GM18526 (cell line): Measurements from ENCODE around the gene FTCD.

Experiments
- POLR2A ChIP-seq: IDR thresholded peaks from 3 replicates; pipeline ENCODE4 v1.6.1; 2011; ENCODE audit not compliant: insufficient read length; ENCODE audit errors: extremely low read depth

Gene FTCD

DNA sequence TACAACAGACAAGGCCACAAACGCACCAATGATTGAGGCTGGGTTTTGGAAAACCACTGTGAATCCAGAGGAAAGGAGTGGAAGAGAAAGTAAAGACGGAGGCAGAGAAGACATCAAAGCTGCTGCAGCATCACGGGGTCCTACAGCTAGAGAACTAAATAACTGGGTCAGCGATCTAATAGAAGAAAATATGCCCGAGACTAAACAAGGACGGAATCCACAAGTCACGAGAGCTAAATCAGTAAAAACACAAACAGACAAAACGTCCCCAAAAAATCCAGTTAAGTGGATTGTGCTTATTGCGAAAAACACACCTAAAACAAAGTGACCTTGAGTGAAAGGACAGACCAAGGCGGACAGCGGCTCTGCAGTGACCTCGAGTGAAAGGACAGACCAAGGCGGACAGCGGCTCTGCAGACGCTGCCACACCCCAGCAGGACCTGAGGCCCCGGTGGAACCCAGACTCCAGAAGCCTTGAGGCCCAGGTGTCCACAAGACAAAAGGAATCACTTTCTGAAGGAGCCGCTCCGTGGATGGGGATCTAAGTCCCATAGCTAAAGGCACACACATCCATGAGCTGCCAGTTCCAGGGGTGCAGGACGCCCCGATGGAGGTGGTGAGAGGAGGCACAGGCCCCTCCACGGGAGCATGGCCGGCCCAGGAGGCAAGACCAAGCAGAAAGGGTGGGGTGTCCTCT lies 6.0 kb downstream of the FTCD start:
- no peak for TF ChIP-seq POLR2A

GRCh38 chr21:46148106-46148505 lies 7.3 kb downstream of the FTCD start:
- no peak for TF ChIP-seq POLR2A

DNA sequence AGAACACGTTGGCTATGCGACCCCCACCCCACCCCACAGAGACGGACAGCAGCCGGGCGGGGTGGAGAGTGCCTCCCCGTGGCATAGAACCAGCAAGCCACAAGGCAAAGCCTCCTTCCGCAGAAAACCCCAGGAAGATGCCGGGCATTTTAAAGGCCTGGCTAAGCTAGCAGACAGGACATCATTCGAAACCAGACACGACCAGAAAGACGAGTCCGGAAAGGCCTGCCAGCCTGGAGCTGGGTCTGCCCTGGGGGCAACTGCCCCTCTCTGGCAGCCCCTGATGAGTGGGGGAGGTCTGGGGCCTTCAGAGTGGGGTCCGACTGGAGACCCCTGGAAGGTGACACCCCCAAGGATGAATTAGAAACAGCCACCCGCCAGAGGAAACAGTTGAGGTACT lies 8.5 kb downstream of the FTCD start:
- TF ChIP-seq POLR2A, result no peak

DNA sequence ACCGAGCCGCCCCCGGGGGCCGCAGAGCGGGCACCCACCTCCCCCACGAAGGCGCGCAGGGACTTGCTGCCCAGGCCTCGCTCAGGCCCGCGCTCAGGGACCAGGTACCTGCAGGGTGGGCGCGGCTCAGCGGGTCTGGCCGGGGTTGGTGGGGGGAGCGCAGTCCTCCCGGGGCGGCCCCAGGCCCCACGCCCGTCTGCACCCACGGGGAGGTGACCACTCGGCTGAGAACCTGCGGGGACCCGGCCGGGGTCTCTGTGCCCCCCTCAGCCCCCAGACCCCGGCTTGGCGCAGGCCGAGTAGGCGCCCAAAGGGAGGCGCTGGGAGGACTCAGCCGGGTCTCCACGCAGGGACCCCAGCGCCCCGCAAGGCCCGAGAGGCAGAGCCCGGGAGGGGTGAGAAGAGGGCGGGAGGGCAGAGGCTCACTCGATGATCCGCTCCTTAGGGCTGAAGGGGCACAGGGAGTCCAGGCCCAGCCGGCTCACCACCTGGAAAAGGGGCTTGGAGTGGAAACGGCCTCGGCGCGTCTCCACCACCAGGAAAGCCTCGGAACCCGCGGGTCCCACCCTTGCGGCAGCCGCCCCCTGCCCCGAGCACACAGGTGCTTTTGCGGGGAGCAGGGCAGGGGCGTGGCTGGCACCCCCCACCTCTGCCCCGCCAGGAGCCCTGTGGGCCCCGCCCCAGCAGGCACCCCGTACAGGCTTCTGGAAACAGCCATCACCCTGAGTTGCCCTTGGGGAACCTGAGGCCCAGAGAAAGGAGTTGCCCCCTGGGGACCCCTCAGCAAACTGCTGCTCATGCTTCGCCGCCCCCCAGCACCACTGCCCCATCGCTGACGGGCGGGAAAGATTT lies 9.3 kb downstream of the FTCD start:
- no peak for TF ChIP-seq POLR2A

DNA sequence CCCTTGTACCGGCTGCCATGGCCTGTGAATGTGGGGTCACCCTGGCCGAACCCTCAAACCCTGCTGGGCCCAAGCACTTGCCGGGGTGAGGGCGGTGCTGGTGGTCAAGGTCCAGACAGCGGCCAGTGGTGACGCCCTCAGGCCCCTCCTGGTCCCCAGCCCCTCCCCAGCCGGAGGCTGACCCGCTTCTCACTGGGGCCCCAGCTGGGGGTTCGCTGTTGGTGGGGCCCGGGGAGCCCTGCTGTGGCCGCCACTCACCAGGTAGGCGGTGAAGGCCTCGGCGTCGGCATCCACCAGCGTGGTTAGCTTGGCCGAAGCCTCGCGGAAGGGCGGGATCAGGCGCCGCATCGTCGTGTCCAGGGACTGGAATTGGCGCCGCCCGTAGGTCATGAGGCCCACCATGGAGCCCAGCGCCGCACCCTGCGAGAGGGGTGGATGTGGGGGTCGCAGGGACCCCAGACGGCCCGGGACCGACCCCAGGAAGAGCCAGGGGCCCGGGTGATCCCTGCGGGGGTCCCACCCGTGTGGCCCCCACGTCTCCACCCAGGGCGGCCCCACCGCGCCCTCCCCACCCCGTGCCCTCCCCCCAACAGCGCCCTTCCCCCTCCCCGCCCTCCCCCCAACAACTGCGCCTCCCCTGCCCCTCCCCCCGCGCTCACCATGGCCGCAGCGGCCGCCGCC lies 10.1 kb downstream of the FTCD start:
- TF ChIP-seq POLR2A, result no peak

- no peak for TF ChIP-seq POLR2A
Observed at GRCh38 chr21:46144464-46145070, 10.8 kb downstream of the FTCD start.

DNA sequence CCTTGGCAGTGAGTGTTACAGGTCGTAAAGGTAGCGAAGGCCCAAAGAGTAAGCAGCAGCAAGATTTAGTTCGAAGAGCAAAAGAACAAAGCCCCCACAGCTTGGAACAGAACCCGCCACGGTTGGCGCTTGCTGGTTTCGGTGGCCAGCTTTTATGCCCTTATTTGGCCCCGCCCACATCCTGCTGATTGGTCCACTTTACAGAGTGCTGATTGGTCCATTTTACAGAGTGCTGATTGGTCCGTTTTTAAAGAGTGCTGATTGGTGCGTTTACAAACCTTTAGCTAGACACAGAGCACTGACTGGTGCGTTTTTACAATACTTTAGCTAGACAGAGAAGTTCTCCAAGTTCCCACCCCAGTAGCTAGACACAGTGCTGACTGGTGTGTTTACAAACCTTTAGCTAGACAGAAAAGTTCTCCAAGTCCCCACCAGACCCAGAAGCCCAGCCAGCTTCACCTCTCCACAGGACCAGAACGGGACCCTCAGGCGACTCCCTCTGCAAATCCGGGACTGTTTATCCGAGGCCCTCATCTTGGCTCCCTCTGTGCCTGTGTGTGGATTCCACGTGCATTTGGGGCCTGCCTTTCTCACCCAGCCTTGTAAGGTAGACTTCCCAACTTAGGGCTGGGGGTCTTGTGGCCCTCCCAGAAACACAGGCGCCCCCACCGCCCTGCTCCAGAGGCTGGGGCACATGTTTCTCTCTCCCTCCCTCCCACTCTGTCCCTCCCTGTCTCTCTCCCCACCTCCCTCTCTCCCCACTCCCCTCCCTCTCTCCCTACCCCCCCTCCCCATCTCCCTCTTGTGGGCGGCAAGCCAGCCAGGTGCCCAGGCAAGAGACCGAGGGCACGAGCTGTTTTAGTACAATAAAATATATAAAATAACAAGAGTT lies 12.6 kb downstream of the FTCD start:
- TF ChIP-seq POLR2A, result no peak

- no peak for TF ChIP-seq POLR2A
Observed at GRCh38 chr21:46141767-46142581, 13.4 kb downstream of the FTCD start.

- TF ChIP-seq POLR2A, result no peak
Observed at GRCh38 chr21:46139686-46140085, 15.7 kb downstream of the FTCD start.

DNA sequence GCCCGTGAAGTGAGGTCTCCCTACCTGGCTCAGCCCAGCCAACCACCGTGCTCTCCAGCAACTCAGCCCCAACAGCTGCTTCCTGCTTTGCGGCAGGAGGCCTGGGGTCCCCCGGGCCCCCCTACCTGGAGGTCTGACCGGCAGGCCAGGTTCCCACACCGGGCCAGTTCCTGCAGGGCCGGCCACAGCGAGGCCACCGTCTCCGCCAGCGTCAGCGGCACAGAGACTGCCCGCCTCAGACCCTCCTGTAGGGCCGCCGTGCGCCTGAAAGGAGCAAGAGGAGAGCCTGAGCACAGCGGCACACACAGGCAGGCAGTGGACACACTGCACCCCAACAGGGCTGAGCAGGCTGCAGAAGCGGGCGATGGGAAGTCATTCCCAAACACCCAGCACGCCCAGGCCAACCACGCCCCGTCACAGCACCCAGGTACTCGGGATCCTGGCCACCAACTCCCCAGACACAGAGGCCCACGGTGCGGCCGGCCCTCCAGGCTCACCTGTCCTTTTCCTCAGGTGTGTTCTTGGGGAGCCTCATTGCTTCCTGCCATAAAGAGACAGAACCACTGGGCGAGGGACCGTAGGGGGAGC lies 16.9 kb downstream of the FTCD start:
- no peak for TF ChIP-seq POLR2A

GRCh38 chr21:46137908-46138307 lies 17.5 kb downstream of the FTCD start:
- TF ChIP-seq POLR2A, result no peak

DNA sequence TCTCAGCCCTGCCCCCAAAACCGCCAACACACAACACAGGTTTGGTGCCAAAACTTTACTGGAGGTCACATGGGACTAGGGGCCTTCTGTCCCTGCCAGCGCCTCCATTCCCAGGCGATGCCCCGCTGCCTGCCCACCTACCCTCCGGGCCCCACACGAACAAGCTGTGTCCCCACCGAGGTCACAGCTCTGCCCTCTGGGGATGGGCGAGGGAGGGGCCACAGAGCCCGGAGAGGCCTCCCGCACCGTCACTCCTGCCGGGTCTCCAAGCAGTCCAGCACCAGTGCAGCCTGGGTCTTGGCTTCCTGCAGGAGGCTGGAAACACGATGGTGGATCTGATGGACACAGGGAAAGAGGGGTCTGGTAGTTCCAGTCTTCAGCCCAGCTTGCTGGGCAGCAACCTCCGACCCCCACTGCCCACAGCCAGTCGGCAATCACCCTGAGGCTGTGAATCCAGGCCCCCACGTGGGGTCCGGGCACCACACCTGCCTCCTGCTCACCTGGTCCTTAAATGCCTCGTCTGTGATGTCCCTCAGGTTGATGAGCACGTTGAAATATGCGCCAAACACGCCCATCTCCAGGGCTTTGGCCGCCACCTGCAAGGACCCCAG lies 18.5 kb downstream of the FTCD start:
- no peak for TF ChIP-seq POLR2A
